Caco-2 (cell line): ENCODE data around the gene PPP1CC. TPM values are rescaled to one million over a fixed set of nuclear protein-coding genes. Genes with fewer than 3 reads are reported as not detected.

Source experiments
- BruUV-seq: library from RNA; stranded (reverse); fragments of 400-500 nt; replicated peaks from 2 replicates; lab custom pipeline; 2021; lab: Mats Ljungman, UMichigan
- CTCF ChIA-PET: fragments of 300-600 bp; sonication (Branson Sonifier 250); formaldehyde crosslinking; loops from one replicate; lab custom pipeline; 2022; ENCODE audit warnings: antibody characterized with exemption; lab: Charles Lee
- POLR2A ChIA-PET: fragments of 300-600 bp; sonication (Branson Sonifier 250); formaldehyde crosslinking; loops from one replicate; lab custom pipeline; 2022; ENCODE audit warnings: antibody characterized with exemption; lab: Charles Lee
- DNase-seq, 2 experiments: peaks; one replicate each; pipeline versions ENCODE4 v3.0.0 to v3.0.0-alpha.2; 2020 to 2022
- H3K27me3 ChIP-seq: replicated peaks from 2 replicates; pipeline ENCODE4 v1.6.0; 2011; ENCODE audit warnings: low read length; ENCODE audit not compliant: control insufficient read depth, insufficient read depth
- H3K36me3 ChIP-seq: 2 replicates; pipeline ENCODE4 v1.5.1; 2011; ENCODE audit warnings: low read length; ENCODE audit not compliant: control insufficient read depth, insufficient read depth
- H3K4me1 ChIP-seq: fragments of 250-450 bp; sonication (Bioruptor Pico); 2 replicates; pipeline ENCODE4 v1.5.1; 2020; ENCODE audit warnings: mild to moderate bottlenecking
- H3K4me3 ChIP-seq: 2 replicates; pipeline ENCODE4 v1.5.1; 2011; ENCODE audit warnings: low read depth, mild to moderate bottlenecking, control low read depth, low read length
- H3K9me3 ChIP-seq: fragments of 250-450 bp; sonication (Bioruptor Pico); 2 replicates; pipeline ENCODE4 v1.5.1; 2020; ENCODE audit warnings: mild to moderate bottlenecking, moderate library complexity
- H3K27ac Mint-ChIP-seq: one replicate; pipeline ENCODE4 v1.8.0; 2022; ENCODE audit warnings: mixed read lengths; ENCODE audit not compliant: unreplicated experiment
- H3K27me3 Mint-ChIP-seq: one replicate; pipeline ENCODE4 v1.8.0; 2022; ENCODE audit warnings: mixed read lengths; ENCODE audit not compliant: insufficient read depth, unreplicated experiment
- H3K36me3 Mint-ChIP-seq: one replicate; pipeline ENCODE4 v1.8.0; 2022; ENCODE audit warnings: mild to moderate bottlenecking, mixed read lengths; ENCODE audit not compliant: insufficient read depth, unreplicated experiment
- H3K4me1 Mint-ChIP-seq: one replicate; pipeline ENCODE4 v1.8.0; 2022; ENCODE audit warnings: low read depth, mixed read lengths; ENCODE audit not compliant: unreplicated experiment
- H3K4me3 Mint-ChIP-seq: one replicate; pipeline ENCODE4 v1.8.0; 2022; ENCODE audit warnings: mild to moderate bottlenecking, moderate library complexity, mixed read lengths; ENCODE audit not compliant: unreplicated experiment
- H3K9me3 Mint-ChIP-seq: one replicate; pipeline ENCODE4 v1.8.0; 2022; ENCODE audit warnings: mixed read lengths; ENCODE audit not compliant: unreplicated experiment
- CTCF ChIP-seq, 2 experiments: fragments of 200-600 bp in 1 of 2; IDR thresholded peaks; 1 replicate in 1 of 2; 2 replicates in 1 of 2; pipeline versions ENCODE4 v1.5.1 to v1.8.0; 2011 to 2022; ENCODE audit warnings: antibody characterized with exemption in 1 of 2, control low read depth in 1 of 2, inconsistent platforms in 1 of 2, low read depth in 1 of 2, low read length in 1 of 2, mild to moderate bottlenecking in 1 of 2, moderate library complexity in 1 of 2; ENCODE audit not compliant: insufficient read depth in 1 of 2, severe bottlenecking in 1 of 2, unreplicated experiment in 1 of 2
- intact Hi-C: fragments of 100-400 bp; cut with micrococcal nuclease; formaldehyde crosslinking; loops from one replicate; pipeline ENCODE4 v1.10.0; 2022; ENCODE audit not compliant: unreplicated experiment
- total RNA-seq: library from RNA; stranded (reverse); gene quantifications from 2 replicates; pipeline ENCODE4 v1.2.3, GENCODE V29; 2022

Gene PPP1CC
- total RNA-seq, 1 experiment from 2014 or later = 213 TPM

- no peaks in the 10 kb centered on the region for H3K27me3 ChIP-seq
- H3K36me3 ChIP-seq = no peaks in the 10 kb centered on the region
- POLR2A ChIA-PET = no interaction called here
- H3K36me3 Mint-ChIP-seq = no peaks in the 10 kb centered on the region
- no peak overlapping the region for H3K4me3 Mint-ChIP-seq
- no peak for TF ChIP-seq CTCF (IDR thresholded peaks at IDR 0.05; ENCODE audit: insufficient read depth in 1 of 2, low read depth in 1 of 2, low read length in 1 of 2, severe bottlenecking in 1 of 2, unreplicated experiment in 1 of 2)
- no peaks in the 10 kb centered on the region for H3K9me3 ChIP-seq
- no peaks in the 10 kb centered on the region for H3K9me3 Mint-ChIP-seq
- no TSS peak for BruUV-seq
- H3K4me3 ChIP-seq = no peak overlapping the region
- no peak for DNase-seq
- no peak overlapping the region for H3K27ac Mint-ChIP-seq
- H3K4me1 Mint-ChIP-seq = peaks cover 7% of the 10 kb centered on the region
- CTCF ChIA-PET = interaction anchor here (0.7 kb wide), 1 partner anchor 193 kb away, joined by 3 read pairs; no protein-coding TSS in a partner anchor
- no peaks in the 10 kb centered on the region for H3K27me3 Mint-ChIP-seq
- intact Hi-C loops = no loop called here
- H3K4me1 ChIP-seq = no peaks in the 10 kb centered on the region
These were observed 48.3 kb downstream of the PPP1CC start for GRCh38 chr12:110694330-110694901.

- no peak for TF ChIP-seq CTCF (IDR thresholded peaks at IDR 0.05; ENCODE audit: insufficient read depth in 1 of 2, low read depth in 1 of 2, low read length in 1 of 2, severe bottlenecking in 1 of 2, unreplicated experiment in 1 of 2)
- Mint-ChIP-seq H3K4me3 (no peak overlapping the region), H3K27ac (no peak overlapping the region), H3K36me3 (no peaks in the 10 kb centered on the region), H3K9me3 (no peaks in the 10 kb centered on the region), H3K4me1 (peaks cover 8% of the 10 kb centered on the region), H3K27me3 (no peaks in the 10 kb centered on the region)
- no peak for DNase-seq
- intact Hi-C loops = no loop called here
- H3K36me3 ChIP-seq = no peaks in the 10 kb centered on the region
- ChIA-PET CTCF (interaction anchor here (0.7 kb wide), 1 partner anchor 194 kb away, joined by 3 read pairs; no protein-coding TSS in a partner anchor), POLR2A (no interaction called here)
- no peaks in the 10 kb centered on the region for H3K9me3 ChIP-seq
- BruUV-seq = no TSS peak
- no peaks in the 10 kb centered on the region for H3K4me1 ChIP-seq
- H3K27me3 ChIP-seq = no peaks in the 10 kb centered on the region
- no peak overlapping the region for H3K4me3 ChIP-seq
These were observed 49.0 kb downstream of the PPP1CC start for GRCh38 chr12:110693731-110694130.

- BruUV-seq = no TSS peak
- no peaks in the 10 kb centered on the region for H3K27me3 ChIP-seq
These were observed 52.6 kb downstream of the PPP1CC start for GRCh38 chr12:110690127-110690430.

More at GRCh38 chr12:110690127-110690430, 52.6 kb downstream of the PPP1CC start:
- TF ChIP-seq CTCF (IDR thresholded peaks at IDR 0.05; ENCODE audit: insufficient read depth in 1 of 2, low read depth in 1 of 2, low read length in 1 of 2, severe bottlenecking in 1 of 2, unreplicated experiment in 1 of 2) = no peak
- ChIA-PET POLR2A (no interaction called here), CTCF (interaction anchor here (0.8 kb wide), 1 partner anchor 76 kb away, joined by 3 read pairs; the partner anchor contains the start of gene TCTN1)
- intact Hi-C loops = no loop called here
- Mint-ChIP-seq H3K27ac (no peak overlapping the region), H3K4me1 (peaks cover 16% of the 10 kb centered on the region), H3K36me3 (no peaks in the 10 kb centered on the region), H3K4me3 (peak overlapping the region; percentile 74), H3K27me3 (peaks cover 8% of the 10 kb centered on the region), H3K9me3 (no peaks in the 10 kb centered on the region)
- Histone ChIP-seq H3K4me3 (no peak overlapping the region), H3K36me3 (no peaks in the 10 kb centered on the region), H3K4me1 (no peaks in the 10 kb centered on the region), H3K9me3 (no peaks in the 10 kb centered on the region)
- no peak for DNase-seq
